GM18907 (cell line): Measurements from ENCODE around the gene NUDT1.

Source experiments
- ATAC-seq: cut with Tn5 transposase; IDR thresholded peaks from one replicate; pipeline ENCODE4 v1.9.1; 2021; ENCODE audit warnings: mild to moderate bottlenecking, moderate library complexity; ENCODE audit not compliant: unreplicated experiment

Gene NUDT1

GRCh38 chr7:2222516-2222915 is 19.5 kb upstream of the NUDT1 start:
- no peak for ATAC-seq

GRCh38 chr7:2223321-2223720 is 18.7 kb upstream of the NUDT1 start:
- ATAC-seq = no peak

- no peak for ATAC-seq
These were observed 17.5 kb upstream of the NUDT1 start for GRCh38 chr7:2224491-2224928.

- ATAC-seq = no peak
These were observed 17.1 kb upstream of the NUDT1 start for GRCh38 chr7:2224934-2225333.

GRCh38 chr7:2225336-2225735 is 16.7 kb upstream of the NUDT1 start:
- no peak for ATAC-seq

- no peak for ATAC-seq
These were observed 16.2 kb upstream of the NUDT1 start for GRCh38 chr7:2225830-2226229.

- no peak for ATAC-seq
These were observed 14.3 kb upstream of the NUDT1 start for GRCh38 chr7:2227699-2228098.

GRCh38 chr7:2228921-2229320 is 13.1 kb upstream of the NUDT1 start:
- ATAC-seq = no peak

- no peak for ATAC-seq
These were observed 12.6 kb upstream of the NUDT1 start for GRCh38 chr7:2229467-2229866.

GRCh38 chr7:2230226-2230625 is 11.8 kb upstream of the NUDT1 start:
- no peak for ATAC-seq

- ATAC-seq = no peak
These were observed 11.1 kb upstream of the NUDT1 start for GRCh38 chr7:2230882-2231281.

GRCh38 chr7:2231992-2232765 is 9.8 kb upstream of the NUDT1 start:
- peak; percentile 47 for ATAC-seq

- ATAC-seq = peak; percentile 64
These were observed 9.1 kb upstream of the NUDT1 start, which contains the start of gene MAD1L1 for GRCh38 chr7:2232766-2233520. TSS of gene MAD1L1 (minus strand) at chr7:2232945. CDS start at chr7:2230133, 2,812 bp downstream.

GRCh38 chr7:2233926-2234325 is 8.1 kb upstream of the NUDT1 start:
- no peak for ATAC-seq

- peak; percentile 61 for ATAC-seq
These were observed 4.9 kb upstream of the NUDT1 start for GRCh38 chr7:2237109-2237602.

- no peak for ATAC-seq
These were observed 2.8 kb upstream of the NUDT1 start for GRCh38 chr7:2239242-2239641.

- no peak for ATAC-seq
These were observed 759 bp downstream of the NUDT1 start for GRCh38 chr7:2242541-2243429.

- ATAC-seq = no peak
These were observed 1.4 kb downstream of the NUDT1 start for GRCh38 chr7:2243458-2243857.

GRCh38 chr7:2244404-2244995 is 2.5 kb downstream of the NUDT1 start:
- no peak for ATAC-seq

- ATAC-seq = no peak
These were observed 4.1 kb downstream of the NUDT1 start for GRCh38 chr7:2245883-2246675.
